Prostate gland (tissue), 2 donors: ENCODE measurements around the gene ABCA8. TPM values are rescaled to one million over a fixed set of nuclear protein-coding genes. Genes with fewer than 3 reads are reported as not detected.

Experiments
- DNase-seq: peaks from one replicate; pipeline ENCODE4 v3.0.0-alpha.2; 2019; ENCODE audit warnings: low spot score
- H3K27ac ChIP-seq, 2 donors: fragments of 200-600 bp; sonication (generic); 2 replicates each; pipeline ENCODE4 v1.5.1; 2017 to 2019
- H3K27me3 ChIP-seq: fragments of 200-600 bp; sonication (generic); replicated peaks from 2 replicates; pipeline ENCODE4 v1.5.1; 2019; ENCODE audit not compliant: insufficient read depth
- H3K36me3 ChIP-seq, 2 donors: fragments of 200-600 bp; sonication (generic); 1 replicate in 1 of 2; 2 replicates in 1 of 2; pipeline versions ENCODE4 v1.5.1 to v1.8.1; 2017 to 2019
- H3K4me1 ChIP-seq: fragments of 200-600 bp; sonication (generic); replicated peaks from 2 replicates; pipeline ENCODE4 v1.5.1; 2019
- H3K4me3 ChIP-seq, 2 donors: fragments of 200-600 bp; sonication (generic); 2 replicates each; pipeline ENCODE4 v1.5.1; 2017 to 2019
- H3K9me3 ChIP-seq: fragments of 200-600 bp; sonication (generic); 2 replicates; pipeline ENCODE4 v1.5.1; 2017
- CTCF ChIP-seq, 4 experiments: fragments of 200-600 bp in 2 of 4; fragments of 450-650 bp in 2 of 4; sonication (generic) in 2 of 4; IDR thresholded peaks; 1 replicate in 3 of 4; 2 replicates in 1 of 4; pipeline ENCODE4 v1.5.1; 2016 to 2019; ENCODE audit warnings: antibody characterized with exemption in 4 of 4, mild to moderate bottlenecking in 2 of 4, moderate library complexity in 2 of 4
- POLR2A ChIP-seq: fragments of 450-650 bp; IDR thresholded peaks from one replicate; pipeline ENCODE4 v1.6.1; 2016; ENCODE audit warnings: antibody characterized with exemption, mild to moderate bottlenecking
- POLR2AphosphoS5 ChIP-seq: sonication (generic); formaldehyde crosslinking; IDR thresholded peaks from one replicate; pipeline ENCODE4 v1.6.1; 2017; ENCODE audit warnings: antibody characterized with exemption
- WGBS: methylation state at CpG from one replicate; pipeline ENCODE4 v1.1.5; 2018; 5-methylcytosine and 5-hydroxymethylcytosine counted together
- intact Hi-C: fragments of 100-400 bp; cut with DNase I; formaldehyde crosslinking; loops from one replicate; pipeline ENCODE4 v1.14.2; 2022
- total RNA-seq, 2 donors: library from RNA; depleted of rRNA; stranded (reverse); fragments of >200 nt; gene quantifications; one replicate each; pipeline ENCODE4 v1.1.0, GENCODE V29; 2016

The ABCA8 gene
- total RNA-seq, 2 donors from 2014 or later = 7.8 to 111 TPM

- Histone ChIP-seq H3K9me3 (no peaks in the 10 kb centered on the region), H3K27me3 (no peaks in the 10 kb centered on the region), H3K36me3 (no peaks in the 10 kb centered on the region), H3K4me1 (no peaks in the 10 kb centered on the region), H3K27ac (no peak overlapping the region), H3K4me3 (no peak overlapping the region)
- TF ChIP-seq POLR2AphosphoS5 = no peak
- no peak for TF ChIP-seq POLR2A
- TF ChIP-seq CTCF (IDR thresholded peaks at IDR 0.05) = no peak
- no peak for DNase-seq
- 77% methylated on average over 2 of the region's 2 CpGs for WGBS
- intact Hi-C loops = no loop called here
Measured at GRCh38 chr17:68908045-68908444, 47.1 kb downstream of the ABCA8 start.

DNA sequence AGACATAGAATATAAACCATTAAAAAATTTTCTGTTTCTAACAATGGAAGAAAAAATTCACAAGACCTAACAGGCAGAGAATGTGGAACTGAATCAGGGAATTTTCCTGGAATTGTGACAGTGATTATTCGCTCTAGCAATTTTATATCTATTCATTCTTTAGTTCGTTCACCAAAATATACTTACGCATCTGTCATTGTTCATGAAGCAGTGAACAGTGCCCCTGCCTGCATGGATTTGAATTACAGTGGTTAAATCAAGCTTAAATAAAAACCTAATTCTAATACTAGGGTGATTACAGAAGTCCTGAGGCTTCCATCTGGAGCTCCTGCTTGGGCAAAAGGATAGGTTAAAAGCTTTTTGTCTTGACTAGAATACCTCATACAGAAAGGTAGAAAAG, 48.6 kb downstream of the ABCA8 start:
- TF ChIP-seq CTCF (IDR thresholded peaks at IDR 0.05) (peak in 2 of 4 experiments; percentile 11 to 24), POLR2AphosphoS5 (no peak), POLR2A (no peak)
- no peaks in the 10 kb centered on the region for H3K4me1 ChIP-seq
- no peak overlapping the region for H3K27ac ChIP-seq
- intact Hi-C loops = no loop called here
- no peaks in the 10 kb centered on the region for H3K9me3 ChIP-seq
- H3K4me3 ChIP-seq = no peak overlapping the region
- WGBS = 57% methylated on average over 3 of the region's 3 CpGs
- DNase-seq = no peak
- no peaks in the 10 kb centered on the region for H3K36me3 ChIP-seq
- no peaks in the 10 kb centered on the region for H3K27me3 ChIP-seq

- TF ChIP-seq POLR2AphosphoS5 (no peak), CTCF (IDR thresholded peaks at IDR 0.05) (no peak), POLR2A (no peak)
- Histone ChIP-seq H3K27ac (no peak overlapping the region), H3K4me3 (no peak overlapping the region), H3K36me3 (no peaks in the 10 kb centered on the region), H3K27me3 (no peaks in the 10 kb centered on the region), H3K9me3 (no peaks in the 10 kb centered on the region), H3K4me1 (no peaks in the 10 kb centered on the region)
- WGBS = 69% methylated on average over 8 of the region's 8 CpGs
- no peak for DNase-seq
- intact Hi-C loops = no loop called here
Measured at GRCh38 chr17:68903286-68903685, 51.9 kb downstream of the ABCA8 start.

DNA sequence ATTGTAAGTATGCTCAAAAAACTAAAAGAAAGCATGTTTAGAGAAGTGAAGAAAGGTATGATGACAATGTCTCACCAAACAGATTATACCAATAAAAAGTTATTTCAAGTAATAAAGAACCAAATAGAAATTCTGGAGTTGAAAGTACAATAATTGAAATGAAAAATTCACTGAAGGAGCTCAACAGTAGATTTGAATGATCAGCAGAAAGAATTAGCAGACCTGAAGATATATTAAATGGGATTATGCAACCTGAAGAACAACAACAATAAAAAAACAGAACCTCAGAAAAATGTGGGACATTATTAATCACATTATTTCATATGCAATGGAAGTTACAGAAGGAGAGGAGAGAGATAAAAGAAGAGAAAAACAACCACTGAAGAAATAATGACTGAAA, 57.6 kb downstream of the ABCA8 start:
- H3K4me1 ChIP-seq = no peaks in the 10 kb centered on the region
- H3K36me3 ChIP-seq = no peaks in the 10 kb centered on the region
- intact Hi-C loops = no loop called here
- no peak overlapping the region for H3K27ac ChIP-seq
- no peaks in the 10 kb centered on the region for H3K9me3 ChIP-seq
- no peak for TF ChIP-seq POLR2A
- no peak for TF ChIP-seq POLR2AphosphoS5
- no peak for TF ChIP-seq CTCF (IDR thresholded peaks at IDR 0.05)
- H3K27me3 ChIP-seq = no peaks in the 10 kb centered on the region
- no peak overlapping the region for H3K4me3 ChIP-seq
- no peak for DNase-seq

DNA sequence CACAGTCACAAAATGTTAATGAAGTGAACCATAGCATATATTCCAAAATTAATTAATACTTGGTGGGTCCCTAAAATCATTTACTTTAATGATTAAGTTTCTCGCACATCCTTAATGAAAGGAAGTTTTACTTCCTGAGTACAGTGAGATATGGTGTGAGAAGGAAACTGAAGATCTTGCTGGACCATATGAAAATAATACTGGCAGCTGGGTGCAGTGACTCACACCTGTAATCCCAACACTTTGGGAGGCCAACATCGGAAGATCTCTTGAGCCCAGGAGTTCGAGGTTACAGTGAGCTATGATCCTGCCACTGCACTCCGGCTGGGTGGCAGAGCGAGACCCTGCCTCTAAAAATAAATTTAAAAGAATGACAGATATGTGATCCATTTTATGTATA, 62.5 kb downstream of the ABCA8 start:
- 83% methylated on average over 5 of the region's 5 CpGs for whole genome bisulfite sequencing
- Histone ChIP-seq H3K36me3 (no peaks in the 10 kb centered on the region), H3K4me1 (no peaks in the 10 kb centered on the region), H3K9me3 (no peaks in the 10 kb centered on the region), H3K27ac (no peak overlapping the region), H3K27me3 (no peaks in the 10 kb centered on the region), H3K4me3 (no peak overlapping the region)
- no peak for TF ChIP-seq POLR2A
- intact Hi-C loops = no loop called here
- DNase-seq = no peak
